Right renal pelvis (tissue), 4 donors: ENCODE data around the gene PNISR. TPM values are rescaled to one million over a fixed set of nuclear protein-coding genes. Genes with fewer than 3 reads are reported as not detected.

ENCODE experiments used
- DNase-seq, 4 donors: peaks; one replicate each; pipeline ENCODE4 v3.0.0-alpha.2; 2013; ENCODE audit warnings: low read depth in 4 of 4, low spot score in 3 of 4, missing footprints in 1 of 4
- polyA plus RNA-seq, 4 donors: library from polyadenylated mRNA; unstranded; fragments of 120-200 nt; gene quantifications; one replicate each; pipeline ENCODE4 v1.2.1, GENCODE V29; 2013; ENCODE audit not compliant: insufficient read length in 4 of 4

PNISR gene
- polyA plus RNA-seq, 4 donors, result 239 to 351 (median 316) TPM

GRCh38 chr6:99412065-99412464 lies 13.0 kb downstream of the PNISR start:
- DNase-seq, result no peak

- DNase-seq, result no peak
Measured at GRCh38 chr6:99409672-99410071, 15.4 kb downstream of the PNISR start.

- DNase-seq, result no peak
Measured at GRCh38 chr6:99407076-99407475, 18.0 kb downstream of the PNISR start.

- no peak for DNase-seq
Measured at GRCh38 chr6:99402448-99402847, 22.7 kb downstream of the PNISR start.

GRCh38 chr6:99397287-99397686 lies 27.8 kb downstream of the PNISR start:
- DNase-seq, result no peak

- peak; percentile 67 to 82 (median 72) for DNase-seq
Measured at GRCh38 chr6:99393698-99394531, 31.2 kb downstream of the PNISR start, which contains the start of gene COQ3. Gene COQ3, minus strand, starts transcription at chr6:99394195. Its CDS starts 16 bp downstream, at chr6:99394179.

- no peak for DNase-seq
Measured at GRCh38 chr6:99393366-99393697, 31.8 kb downstream of the PNISR start.

GRCh38 chr6:99390896-99391295 lies 34.2 kb downstream of the PNISR start:
- DNase-seq, result no peak

GRCh38 chr6:99384507-99384906 lies 40.6 kb downstream of the PNISR start:
- no peak for DNase-seq

- no peak for DNase-seq
Measured at GRCh38 chr6:99378636-99379035, 46.5 kb downstream of the PNISR start.

GRCh38 chr6:99369533-99369932 lies 55.6 kb downstream of the PNISR start:
- DNase-seq, result no peak

- no peak for DNase-seq
Measured at GRCh38 chr6:99366852-99367251, 58.3 kb downstream of the PNISR start.

GRCh38 chr6:99364026-99364425 lies 61.1 kb downstream of the PNISR start:
- DNase-seq, result no peak

GRCh38 chr6:99362678-99363268 lies 62.3 kb downstream of the PNISR start:
- no peak for DNase-seq

- no peak for DNase-seq
Measured at GRCh38 chr6:99359800-99360199, 65.3 kb downstream of the PNISR start.

GRCh38 chr6:99356641-99357040 lies 68.5 kb downstream of the PNISR start:
- no peak for DNase-seq

GRCh38 chr6:99354983-99355382 lies 70.1 kb downstream of the PNISR start:
- DNase-seq, result no peak

- no peak for DNase-seq
Measured at GRCh38 chr6:99353126-99353525, 72.0 kb downstream of the PNISR start.

- DNase-seq, result no peak
Measured at GRCh38 chr6:99350573-99350972, 74.5 kb downstream of the PNISR start.

- no peak for DNase-seq
Measured at GRCh38 chr6:99349171-99350141, 75.7 kb downstream of the PNISR start, which contains the start of gene FAXC. Gene FAXC, minus strand, starts transcription at chr6:99349674. Its CDS starts 302 bp downstream, at chr6:99349372.
